K562 (cell line): ENCODE data around the gene PFN2. TPM values are rescaled to one million over a fixed set of nuclear protein-coding genes. Genes with fewer than 3 reads are reported as not detected.

ENCODE experiments used
- ATAC-seq: fragments of 200-7000 bp; cut with Tn5 transposase; 3 replicates; pipeline ENCODE4 v1.9.1; 2020; ENCODE audit warnings: moderate library complexity
- BruUV-seq: library from RNA; stranded (reverse); fragments of 400-500 nt; replicated peaks from 2 replicates; lab custom pipeline; 2021; lab: Mats Ljungman, UMichigan
- CTCF ChIA-PET: fragments of 300-600 bp; formaldehyde crosslinking; extraction: SDS; loops from one replicate; lab custom pipeline; 2021; ENCODE audit warnings: low intra/inter-chr PET ratio; lab: Yijun Ruan, JAX
- POLR2A ChIA-PET: fragments of 300-600, 350-650 bp; sonication (Branson Sonifier 250); formaldehyde crosslinking; extraction: SDS; loops from one replicate; lab custom pipeline; 2021; ENCODE audit warnings: antibody characterized with exemption, inconsistent platforms; lab: Yijun Ruan, JAX
- DNase-seq, 4 experiments: peaks; one replicate each; pipeline versions ENCODE4 v3.0.0 to v3.0.0-alpha.2; 2011 to 2018; ENCODE audit warnings: low spot score in 3 of 4, mixed read lengths in 3 of 4; ENCODE audit errors: extremely low read depth in 1 of 4
- FAIRE-seq: peaks from 2 replicates; lab custom pipeline; 2011; peaks lifted over from hg19 to GRCh38; lab: Jason Lieb, UNC
- H2AFZ ChIP-seq: 2 replicates; pipeline ENCODE4 v1.6.0; 2011; ENCODE audit warnings: low read depth, low read length, control low read depth, inconsistent platforms
- H3K27ac ChIP-seq: fragments of 200-600 bp; 3 replicates; pipeline ENCODE4 v1.8.0; 2011; ENCODE audit warnings: low read depth, mild to moderate bottlenecking, control low read depth, inconsistent platforms, low read length, moderate library complexity, mixed read lengths; ENCODE audit errors: extremely low read depth
- H3K27me3 ChIP-seq, 2 experiments: fragments of 300-600 bp in 1 of 2; 2 replicates in 1 of 2; 3 replicates in 1 of 2; pipeline versions ENCODE4 v1.6.0 to v1.8.0; 2011; ENCODE audit warnings: inconsistent platforms in 2 of 2, low read length in 2 of 2, mild to moderate bottlenecking in 1 of 2, mixed read lengths in 1 of 2, moderate library complexity in 1 of 2; ENCODE audit not compliant: control insufficient read depth in 2 of 2, insufficient read depth in 2 of 2
- H3K36me3 ChIP-seq: fragments of 300-600 bp; 3 replicates; pipeline ENCODE4 v1.8.0; 2011; ENCODE audit warnings: mild to moderate bottlenecking, low read length, inconsistent platforms; ENCODE audit not compliant: control insufficient read depth, insufficient read depth
- H3K4me1 ChIP-seq, 2 experiments: fragments of 200-600 bp in 1 of 2; replicated peaks in 1 of 2; 2 replicates in 1 of 2; 3 replicates in 1 of 2; pipeline versions ENCODE4 v1.5.1 to v1.8.0; 2011; ENCODE audit warnings: inconsistent platforms in 2 of 2, low read length in 2 of 2, mild to moderate bottlenecking in 1 of 2, mixed read lengths in 1 of 2, moderate library complexity in 1 of 2; ENCODE audit not compliant: control insufficient read depth in 2 of 2, insufficient read depth in 2 of 2
- H3K4me2 ChIP-seq: 2 replicates; pipeline ENCODE4 v1.6.1; 2011; ENCODE audit warnings: low read length, control low read depth, inconsistent platforms, mixed read lengths; ENCODE audit not compliant: insufficient read depth
- H3K4me3 ChIP-seq: fragments of 200-600 bp; sonication (generic), shearing (Covaris generic); 2 replicates; pipeline ENCODE4 v1.5.1; 2016; ENCODE audit warnings: control low read depth, inconsistent platforms
- H3K79me2 ChIP-seq: fragments of 200-600 bp; 3 replicates; pipeline ENCODE4 v1.8.0; 2011; ENCODE audit warnings: low read length, inconsistent platforms; ENCODE audit not compliant: control insufficient read depth, insufficient read depth
- H3K9ac ChIP-seq, 2 experiments: 2 replicates each; pipeline versions ENCODE4 v1.6.0 to v1.6.1; 2011; ENCODE audit warnings: low read depth in 2 of 2, low read length in 2 of 2, control low read depth in 1 of 2, inconsistent platforms in 1 of 2, mild to moderate bottlenecking in 1 of 2, mixed read lengths in 1 of 2; ENCODE audit not compliant: insufficient read depth in 1 of 2
- H3K9me1 ChIP-seq: one replicate; pipeline ENCODE4 v1.6.0; 2011; ENCODE audit warnings: inconsistent platforms, mild to moderate bottlenecking, low read length, moderate library complexity; ENCODE audit not compliant: control insufficient read depth, insufficient read depth
- H3K9me3 ChIP-seq: replicated peaks from 2 replicates; pipeline ENCODE4 v1.5.1; 2011; ENCODE audit warnings: low read depth, low read length, inconsistent platforms; ENCODE audit not compliant: control insufficient read depth, insufficient read depth
- H4K20me1 ChIP-seq: replicated peaks from 2 replicates; pipeline ENCODE4 v1.6.1; 2011; ENCODE audit warnings: low read length, inconsistent platforms, mixed read lengths; ENCODE audit not compliant: control insufficient read depth, insufficient read depth
- CBX8 ChIP-seq: fragments of 200-600 bp; sonication (generic); IDR thresholded peaks from 2 replicates; pipeline ENCODE4 v1.6.1; 2012; ENCODE audit warnings: borderline replicate concordance, mixed run types, low read depth, mild to moderate bottlenecking, moderate library complexity, mixed read lengths, low read length, control low read depth, inconsistent platforms; ENCODE audit not compliant: poor library complexity, severe bottlenecking; ENCODE audit errors: extremely low read depth
- DPF2 ChIP-seq: fragments of 450-650 bp; IDR thresholded peaks from 2 replicates; pipeline ENCODE4 v1.6.1; 2016
- E2F1 ChIP-seq: sonication (generic); formaldehyde crosslinking; IDR thresholded peaks from 2 replicates; pipeline ENCODE4 v1.8.1; 2023; ENCODE audit warnings: mild to moderate bottlenecking, missing genetic modification reagents, moderate library complexity
- EP300 ChIP-seq: IDR thresholded peaks from 2 replicates; pipeline ENCODE4 v1.6.1; 2012; ENCODE audit warnings: low read length, improper control_type of control experiment
- FOS ChIP-seq: IDR thresholded peaks from 3 replicates; pipeline ENCODE4 v1.6.1; 2011; ENCODE audit not compliant: insufficient read length; ENCODE audit errors: extremely low read depth
- FOXP1 ChIP-seq: sonication (generic); formaldehyde crosslinking; IDR thresholded peaks from 2 replicates; pipeline ENCODE4 v1.8.0; 2022; ENCODE audit warnings: mild to moderate bottlenecking, missing genetic modification reagents
- NBN ChIP-seq: fragments of 450-650 bp; IDR thresholded peaks from 2 replicates; pipeline ENCODE4 v1.6.1; 2016; ENCODE audit warnings: low read depth, mild to moderate bottlenecking
- NFATC3 ChIP-seq: fragments of 450-650 bp; IDR thresholded peaks from 2 replicates; pipeline ENCODE4 v1.6.1; 2017; ENCODE audit warnings: mild to moderate bottlenecking
- PCBP2 ChIP-seq: fragments of 200-400 bp; formaldehyde crosslinking; IDR thresholded peaks from 2 replicates; pipeline ENCODE4 v1.6.1; 2018; ENCODE audit warnings: low read length, low read depth, mild to moderate bottlenecking, moderate library complexity; ENCODE audit not compliant: poor library complexity, severe bottlenecking
- PRPF4 ChIP-seq: fragments of 200-400 bp; formaldehyde crosslinking; IDR thresholded peaks from one replicate; pipeline ENCODE4 v1.6.1; 2017; ENCODE audit warnings: low read length, low read depth, mild to moderate bottlenecking; ENCODE audit not compliant: insufficient read depth, poor library complexity, severe bottlenecking
- SOX6 ChIP-seq: fragments of 450-650 bp; IDR thresholded peaks from 2 replicates; pipeline ENCODE4 v1.6.1; 2014; ENCODE audit warnings: mild to moderate bottlenecking
- TARDBP ChIP-seq: fragments of 450-650 bp; IDR thresholded peaks from 2 replicates; pipeline ENCODE4 v1.6.1; 2016
- YY1 ChIP-seq, 3 experiments: IDR thresholded peaks; 2 replicates each; pipeline ENCODE4 v1.6.1; 2011; ENCODE audit warnings: low read length in 2 of 3, mild to moderate bottlenecking in 2 of 3, moderate library complexity in 2 of 3, borderline replicate concordance in 1 of 3, control low read depth in 1 of 3, low read depth in 1 of 3; ENCODE audit not compliant: insufficient read depth in 3 of 3, insufficient replicate concordance in 2 of 3, control insufficient read depth in 1 of 3, insufficient read length in 1 of 3; ENCODE audit errors: extremely low read depth in 1 of 3
- ZBTB43 ChIP-seq: sonication (generic); formaldehyde crosslinking; IDR thresholded peaks from 2 replicates; pipeline ENCODE4 v1.8.0; 2023; ENCODE audit warnings: mild to moderate bottlenecking, missing genetic modification reagents
- ZC3H4 ChIP-seq: sonication (generic); formaldehyde crosslinking; IDR thresholded peaks from 2 replicates; pipeline ENCODE4 v1.9.0; 2021; ENCODE audit warnings: missing genetic modification reagents, borderline replicate concordance
- ZNF253 ChIP-seq: fragments of 250-450 bp; sonication (Bioruptor Pico); conservative IDR thresholded peaks from 2 replicates; pipeline ENCODE4 v1.6.1; 2021; ENCODE audit warnings: mild to moderate bottlenecking
- ZNF324 ChIP-seq: fragments of 250-450 bp; sonication (Bioruptor Pico); IDR thresholded peaks from 2 replicates; pipeline ENCODE4 v1.4.0; 2020; ENCODE audit warnings: mild to moderate bottlenecking
- ZNF75A ChIP-seq: fragments of 450-650 bp; formaldehyde crosslinking; IDR thresholded peaks from 2 replicates; pipeline ENCODE4 v1.4.0; 2020; ENCODE audit warnings: mild to moderate bottlenecking
- in situ Hi-C: fragments of 300-500 bp; cut with MboI; formaldehyde crosslinking; loops from 4 replicates; pipeline ENCODE4 v1.15.0; 2018; ENCODE audit warnings: inconsistent platforms, mixed read lengths
- intact Hi-C: fragments of 100-400 bp; cut with micrococcal nuclease; formaldehyde crosslinking; loops from 2 replicates; pipeline ENCODE4 v1.14.2; 2022
- polyA plus RNA-seq, 8 experiments: library from polyadenylated mRNA; depleted of rRNA in 4 of 8; stranded (reverse) in 5 of 8; unstranded in 3 of 8; fragments of >200 nt; fragmentation: Nextera tagmentation in 2 of 8; fragmentation: Illumina TruSeq in 1 of 8; extraction: Ambion mirVana in 2 of 8; extraction: Trizol in 1 of 8; gene quantifications; 2 replicates each; pipeline versions ENCODE4 v1.2.1 to v1.2.3, GENCODE V29; 2011 to 2014; ENCODE audit warnings: inconsistent platforms in 1 of 8, missing spikeins in 1 of 8
- total RNA-seq, 7 experiments: library from RNA; depleted of rRNA in 6 of 7; stranded (reverse); fragments of >200 nt in 6 of 7; fragmentation: Illumina TruSeq in 2 of 7; extraction: Trizol in 2 of 7; gene quantifications; 2 replicates each; pipeline versions ENCODE4 v1.2.1 to v1.2.3, GENCODE V29; 2011 to 2021; ENCODE audit warnings: low replicate concordance in 1 of 7
- TF ChIP-seq, protein P1 (sequence below): sonication (generic); formaldehyde crosslinking; IDR thresholded peaks from 2 replicates; pipeline ENCODE4 v1.8.0; 2022; ENCODE audit warnings: mild to moderate bottlenecking, missing genetic modification reagents

Gene PFN2
- total and polyA plus RNA-seq, 9 of the 15 experiments (the other 6 are each of a cell fraction or from before 2014, with no cell fraction given), result 0.14 to 0.86 (median 0.35) TPM

DNA sequence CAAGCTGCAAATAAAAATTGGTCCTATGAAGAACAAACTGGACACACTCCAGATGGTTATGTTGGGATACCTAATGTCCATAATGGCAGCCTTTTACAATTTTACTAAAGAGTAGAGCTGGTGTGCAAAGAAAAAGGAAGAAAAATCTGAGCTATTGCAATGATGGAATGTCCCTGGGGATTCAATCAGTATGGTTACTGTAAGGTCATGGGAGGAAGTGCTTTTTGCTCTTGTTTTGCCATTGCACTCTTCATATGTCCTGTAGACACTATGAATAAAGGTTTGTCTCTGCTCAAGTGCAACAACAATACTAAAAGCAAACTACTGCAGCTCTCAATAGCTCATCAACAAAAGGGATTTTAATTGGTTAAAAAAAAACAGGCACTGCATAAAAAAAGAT, 5.4 kb downstream of the PFN2 start:
- H3K9me1 ChIP-seq, result no peaks in the 10 kb centered on the region
- CTCF ChIA-PET, result no interaction called here
- no peaks in the 10 kb centered on the region for H3K36me3 ChIP-seq
- H4K20me1 ChIP-seq, result no peaks in the 10 kb centered on the region
- no peak for DNase-seq
- POLR2A ChIA-PET, result no interaction called here
- no peaks in the 10 kb centered on the region for H3K27me3 ChIP-seq
- H3K9ac ChIP-seq, result no peak overlapping the region
- ATAC-seq, result no peak
- in situ Hi-C loops, result loop anchor here (25.0 kb wide), 1 partner anchor 547 kb away; no protein-coding TSS in a partner anchor
- TF ChIP-seq PCBP2 (no peak), YY1 (IDR thresholded peaks at IDR 0.05; ENCODE audit: borderline replicate concordance in 1 of 3, control insufficient read depth in 1 of 3, extremely low read depth in 1 of 3, insufficient read depth in 3 of 3, insufficient read length in 1 of 3, insufficient replicate concordance in 2 of 3, low read depth in 1 of 3, low read length in 2 of 3) (no peak), DPF2 (no peak), EP300 (no peak), ZNF253 (CRISPR knock-in tag) (no peak), FOXP1 (no peak), NFATC3 (no peak), NBN (no peak), ZNF75A (CRISPR knock-in tag) (no peak), E2F1 (CRISPR knock-in tag) (no peak), ZNF324 (CRISPR knock-in tag) (no peak), FOS (no peak), CBX8 (no peak), ZC3H4 (CRISPR knock-in tag) (no peak), PRPF4 (no peak), SOX6 (no peak), ZBTB43 (no peak), TARDBP (no peak)
- TF ChIP-seq, protein P1, sequence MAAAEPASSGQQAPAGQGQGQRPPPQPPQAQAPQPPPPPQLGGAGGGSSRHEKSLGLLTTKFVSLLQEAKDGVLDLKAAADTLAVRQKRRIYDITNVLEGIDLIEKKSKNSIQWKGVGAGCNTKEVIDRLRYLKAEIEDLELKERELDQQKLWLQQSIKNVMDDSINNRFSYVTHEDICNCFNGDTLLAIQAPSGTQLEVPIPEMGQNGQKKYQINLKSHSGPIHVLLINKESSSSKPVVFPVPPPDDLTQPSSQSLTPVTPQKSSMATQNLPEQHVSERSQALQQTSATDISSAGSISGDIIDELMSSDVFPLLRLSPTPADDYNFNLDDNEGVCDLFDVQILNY, result no peak
- H3K9me3 ChIP-seq, result no peaks in the 10 kb centered on the region
- H3K4me2 ChIP-seq, result no peak overlapping the region
- peaks cover 0 to 4% of the 10 kb centered on the region in 2 experiments; a peak in 2 of 5 replicates for H3K4me1 ChIP-seq
- intact Hi-C loops, result no loop called here
- no peak overlapping the region for H2AFZ ChIP-seq
- no peak overlapping the region for H3K27ac ChIP-seq
- no peak for FAIRE-seq
- no peak overlapping the region for H3K4me3 ChIP-seq
- no TSS peak for BruUV-seq
- no peaks in the 10 kb centered on the region for H3K79me2 ChIP-seq
